Fibroblast of lung (primary cell): Measurements from ENCODE around the gene FSIP1. TPM values are rescaled to one million over a fixed set of nuclear protein-coding genes. Genes with fewer than 3 reads are reported as not detected.

Experiments used
- DNase-seq, 2 donors: peaks; one replicate each; pipeline versions ENCODE4 v3.0.0 to v3.0.0-alpha.2; 2010; ENCODE audit warnings: low read depth in 2 of 2
- H2AFZ ChIP-seq: 2 replicates; pipeline ENCODE4 v1.5.1; 2012; ENCODE audit warnings: low read length, control low read depth, inconsistent platforms
- H3K27ac ChIP-seq: 2 replicates; pipeline ENCODE4 v1.5.1; 2011; ENCODE audit warnings: low read length, control low read depth; ENCODE audit not compliant: insufficient read depth
- H3K27me3 ChIP-seq: 2 replicates; pipeline ENCODE4 v1.5.1; 2011; ENCODE audit warnings: mild to moderate bottlenecking, low read length; ENCODE audit not compliant: control insufficient read depth, insufficient read depth
- H3K36me3 ChIP-seq: 2 replicates; pipeline ENCODE4 v1.5.1; 2011; ENCODE audit warnings: low read length; ENCODE audit not compliant: control insufficient read depth, insufficient read depth
- H3K4me1 ChIP-seq: 2 replicates; pipeline ENCODE4 v1.5.1; 2011; ENCODE audit warnings: low read length; ENCODE audit not compliant: control insufficient read depth, insufficient read depth; ENCODE audit errors: extremely low read depth
- H3K4me2 ChIP-seq: 2 replicates; pipeline ENCODE4 v1.5.1; 2011; ENCODE audit warnings: low read length, control low read depth; ENCODE audit not compliant: insufficient read depth; ENCODE audit errors: extremely low read depth
- H3K4me3 ChIP-seq, 4 experiments: fragments of 200-600 bp in 1 of 4; sonication (generic) in 1 of 4; replicated peaks in 1 of 4; 2 replicates each; pipeline ENCODE4 v1.5.1; 2011 to 2016; ENCODE audit warnings: low read length in 4 of 4, low read depth in 3 of 4, mild to moderate bottlenecking in 3 of 4, control low read depth in 2 of 4, inconsistent platforms in 1 of 4, mixed read lengths in 1 of 4; ENCODE audit not compliant: insufficient read depth in 1 of 4; ENCODE audit errors: control extremely low read depth in 1 of 4
- H3K79me2 ChIP-seq: 2 replicates; pipeline ENCODE4 v1.5.1; 2012; ENCODE audit warnings: mild to moderate bottlenecking, low read length, inconsistent platforms; ENCODE audit not compliant: control insufficient read depth, insufficient read depth
- H3K9ac ChIP-seq: 2 replicates; pipeline ENCODE4 v1.5.1; 2011; ENCODE audit warnings: mild to moderate bottlenecking, low read length, control low read depth; ENCODE audit not compliant: insufficient read depth
- H3K9me3 ChIP-seq: 2 replicates; pipeline ENCODE4 v1.5.1; 2012; ENCODE audit warnings: low read depth, low read length; ENCODE audit not compliant: control insufficient read depth, insufficient read depth
- H4K20me1 ChIP-seq: 2 replicates; pipeline ENCODE4 v1.5.1; 2011; ENCODE audit warnings: low read length; ENCODE audit not compliant: control insufficient read depth, insufficient read depth; ENCODE audit errors: extremely low read depth
- EZH2 ChIP-seq: IDR thresholded peaks from 2 replicates; pipeline ENCODE4 v1.5.1; 2012; ENCODE audit warnings: low read length, control low read depth, mild to moderate bottlenecking; ENCODE audit errors: missing control alignments
- polyA plus RNA-seq, 2 donors: library from polyadenylated mRNA; depleted of rRNA in 1 of 2; stranded (reverse) in 1 of 2; unstranded in 1 of 2; fragments of >200 nt; gene quantifications; 2 replicates each; pipeline ENCODE4 v1.2.1, GENCODE V29; 2011 to 2012; ENCODE audit warnings: missing spikeins in 1 of 2
- total RNA-seq: library from RNA; depleted of rRNA; stranded (reverse); fragments of >200 nt; gene quantifications from 2 replicates; pipeline ENCODE4 v1.2.1, GENCODE V29; 2014
- TF ChIP-seq, protein P1 (sequence below), 2 donors: IDR thresholded peaks in 1 of 2; conservative IDR thresholded peaks in 1 of 2; 1 replicate in 1 of 2; 2 replicates in 1 of 2; pipeline ENCODE4 v1.5.1; 2011 to 2012; ENCODE audit warnings: low read length in 2 of 2, control low read depth in 1 of 2, inconsistent platforms in 1 of 2, low read depth in 1 of 2, mild to moderate bottlenecking in 1 of 2

Gene FSIP1
- total and polyA plus RNA-seq, 2 donors (not counting 1 experiment from before 2014, with no cell fraction given): 0.50 to 5.1 TPM

DNA sequence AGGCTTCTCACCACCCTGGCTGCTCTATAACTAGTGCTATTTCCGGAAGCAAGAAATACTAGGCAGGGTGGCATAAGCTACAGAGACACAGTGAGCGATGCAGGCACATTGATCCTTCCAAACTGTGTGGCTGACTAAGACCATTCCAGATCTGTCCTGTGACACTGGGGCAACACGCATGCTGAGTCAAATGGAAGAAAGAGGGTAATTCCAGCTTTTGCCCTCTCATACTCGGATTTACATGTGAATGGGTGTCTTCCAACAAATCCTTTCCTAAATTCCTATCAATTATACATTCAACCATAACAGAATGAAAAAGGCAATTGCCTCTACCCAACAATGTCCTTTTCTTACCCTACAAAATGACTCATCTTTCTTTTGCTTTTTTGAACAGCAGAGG, 5.1 kb downstream of the FSIP1 start:
- Histone ChIP-seq H4K20me1 (no peaks in the 10 kb centered on the region), H3K9me3 (no peaks in the 10 kb centered on the region), H2AFZ (no peak overlapping the region), H3K4me3 (no peak overlapping the region), H3K4me1 (no peaks in the 10 kb centered on the region), H3K27ac (no peak overlapping the region), H3K79me2 (no peaks in the 10 kb centered on the region), H3K27me3 (no peaks in the 10 kb centered on the region), H3K9ac (no peak overlapping the region), H3K36me3 (no peaks in the 10 kb centered on the region), H3K4me2 (no peak overlapping the region)
- DNase-seq: peak; percentile 12 to 44
- no peak for TF ChIP-seq EZH2
- TF ChIP-seq, protein P1, sequence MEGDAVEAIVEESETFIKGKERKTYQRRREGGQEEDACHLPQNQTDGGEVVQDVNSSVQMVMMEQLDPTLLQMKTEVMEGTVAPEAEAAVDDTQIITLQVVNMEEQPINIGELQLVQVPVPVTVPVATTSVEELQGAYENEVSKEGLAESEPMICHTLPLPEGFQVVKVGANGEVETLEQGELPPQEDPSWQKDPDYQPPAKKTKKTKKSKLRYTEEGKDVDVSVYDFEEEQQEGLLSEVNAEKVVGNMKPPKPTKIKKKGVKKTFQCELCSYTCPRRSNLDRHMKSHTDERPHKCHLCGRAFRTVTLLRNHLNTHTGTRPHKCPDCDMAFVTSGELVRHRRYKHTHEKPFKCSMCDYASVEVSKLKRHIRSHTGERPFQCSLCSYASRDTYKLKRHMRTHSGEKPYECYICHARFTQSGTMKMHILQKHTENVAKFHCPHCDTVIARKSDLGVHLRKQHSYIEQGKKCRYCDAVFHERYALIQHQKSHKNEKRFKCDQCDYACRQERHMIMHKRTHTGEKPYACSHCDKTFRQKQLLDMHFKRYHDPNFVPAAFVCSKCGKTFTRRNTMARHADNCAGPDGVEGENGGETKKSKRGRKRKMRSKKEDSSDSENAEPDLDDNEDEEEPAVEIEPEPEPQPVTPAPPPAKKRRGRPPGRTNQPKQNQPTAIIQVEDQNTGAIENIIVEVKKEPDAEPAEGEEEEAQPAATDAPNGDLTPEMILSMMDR (conservative IDR thresholded peaks at IDR 0.05 in 1 of 2, IDR thresholded peaks at IDR 0.05 in 1 of 2; ENCODE audit: low read depth in 1 of 2, low read length in 2 of 2): no peak

GRCh38 chr15:39776068-39776467, 6.6 kb downstream of the FSIP1 start:
- no peaks in the 10 kb centered on the region for H3K79me2 ChIP-seq
- H3K36me3 ChIP-seq: no peaks in the 10 kb centered on the region
- no peak overlapping the region for H3K9ac ChIP-seq
- H3K27ac ChIP-seq: no peak overlapping the region
- no peak for DNase-seq
- H2AFZ ChIP-seq: no peak overlapping the region
- H3K4me3 ChIP-seq: no peak overlapping the region
- H3K9me3 ChIP-seq: no peaks in the 10 kb centered on the region
- H3K27me3 ChIP-seq: no peaks in the 10 kb centered on the region
- H4K20me1 ChIP-seq: no peaks in the 10 kb centered on the region
- TF ChIP-seq, protein P1 (conservative IDR thresholded peaks at IDR 0.05 in 1 of 2, IDR thresholded peaks at IDR 0.05 in 1 of 2; ENCODE audit: low read depth in 1 of 2, low read length in 2 of 2): no peak
- no peak for TF ChIP-seq EZH2
- H3K4me1 ChIP-seq: no peaks in the 10 kb centered on the region
- H3K4me2 ChIP-seq: no peak overlapping the region

DNA sequence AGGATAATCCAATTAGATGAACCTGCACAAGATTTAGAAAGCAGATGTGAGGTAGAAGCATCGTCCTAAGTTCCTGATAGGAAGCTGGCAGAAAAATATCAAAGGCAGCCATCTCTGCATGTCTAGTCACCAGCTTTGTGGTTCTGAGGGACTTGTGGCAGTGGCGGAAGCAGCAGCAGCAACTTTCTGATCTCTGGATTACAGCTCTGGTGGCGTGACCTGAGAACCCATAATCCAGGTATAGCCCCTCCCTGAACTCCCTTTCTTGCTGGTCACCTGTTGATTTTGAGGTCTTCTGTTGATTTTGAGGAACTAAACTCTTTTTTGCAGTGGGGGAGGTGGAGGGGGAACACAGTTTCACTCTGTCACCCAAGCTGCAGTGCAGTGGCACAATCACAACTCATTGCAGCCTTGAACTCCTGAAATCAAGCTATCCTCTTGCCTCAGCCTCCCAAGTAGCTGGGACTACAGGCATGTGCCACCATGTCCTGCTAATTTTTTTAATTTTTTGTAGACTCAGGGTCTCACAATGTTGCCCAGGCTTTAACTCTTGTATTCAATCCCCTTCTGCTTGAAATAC, 7.9 kb downstream of the FSIP1 start:
- no peak overlapping the region for H3K27ac ChIP-seq
- H4K20me1 ChIP-seq: no peaks in the 10 kb centered on the region
- H3K36me3 ChIP-seq: no peaks in the 10 kb centered on the region
- no peak overlapping the region for H3K9ac ChIP-seq
- H3K4me3 ChIP-seq: no peak overlapping the region
- TF ChIP-seq, protein P1 (conservative IDR thresholded peaks at IDR 0.05 in 1 of 2, IDR thresholded peaks at IDR 0.05 in 1 of 2; ENCODE audit: low read depth in 1 of 2, low read length in 2 of 2): no peak
- no peak for TF ChIP-seq EZH2
- no peaks in the 10 kb centered on the region for H3K9me3 ChIP-seq
- H2AFZ ChIP-seq: no peak overlapping the region
- no peak overlapping the region for H3K4me2 ChIP-seq
- H3K27me3 ChIP-seq: no peaks in the 10 kb centered on the region
- DNase-seq: no peak
- H3K4me1 ChIP-seq: no peaks in the 10 kb centered on the region
- H3K79me2 ChIP-seq: no peaks in the 10 kb centered on the region
